AG09319 (cell line): ENCODE data around the gene UBE2J2.
A peak's percentile ranks its signal among the peaks of the same experiment; 100 is the strongest.

Source experiments
- DNase-seq: peaks from one replicate; pipeline ENCODE4 v3.0.0-alpha.2; 2010; ENCODE audit warnings: low read depth; ENCODE audit errors: extremely low read depth
- TF ChIP-seq, protein P1 (sequence below): IDR thresholded peaks from 2 replicates; pipeline ENCODE4 v1.5.1; 2011; ENCODE audit warnings: low read depth, mild to moderate bottlenecking, inconsistent platforms, low read length, moderate library complexity

The UBE2J2 gene

DNA sequence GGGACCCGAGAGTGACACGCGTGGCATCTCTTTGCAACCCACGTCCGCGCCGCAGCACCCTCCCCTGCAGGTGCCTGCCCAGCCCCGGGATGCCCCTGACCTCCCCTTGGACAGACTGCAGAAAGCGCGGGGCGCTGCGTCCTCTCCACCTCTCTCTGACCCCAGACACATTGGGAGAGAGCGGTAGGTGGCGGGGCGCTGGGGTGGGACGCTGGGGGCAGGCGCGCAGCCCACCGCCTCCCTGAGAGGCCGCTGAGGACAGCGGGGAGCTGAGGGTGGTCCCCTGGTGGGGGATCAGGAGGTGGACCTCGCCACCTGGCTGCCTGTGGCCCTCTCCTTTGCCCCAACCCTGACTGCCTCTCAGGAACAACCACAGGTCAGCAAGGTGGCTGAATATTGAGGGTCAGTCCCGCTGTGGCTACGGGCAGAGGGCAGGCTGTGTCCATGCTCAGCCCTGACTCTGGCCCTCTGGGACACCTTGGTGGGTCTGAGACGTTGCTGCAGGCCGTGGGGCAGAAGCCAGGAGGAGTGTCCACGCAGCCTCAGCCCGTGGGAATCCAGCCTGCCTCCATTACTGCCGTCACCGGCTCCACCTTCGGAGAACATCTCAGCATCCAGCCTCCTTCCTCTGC is 761 bp upstream of the UBE2J2 start:
- TF ChIP-seq, protein P1, sequence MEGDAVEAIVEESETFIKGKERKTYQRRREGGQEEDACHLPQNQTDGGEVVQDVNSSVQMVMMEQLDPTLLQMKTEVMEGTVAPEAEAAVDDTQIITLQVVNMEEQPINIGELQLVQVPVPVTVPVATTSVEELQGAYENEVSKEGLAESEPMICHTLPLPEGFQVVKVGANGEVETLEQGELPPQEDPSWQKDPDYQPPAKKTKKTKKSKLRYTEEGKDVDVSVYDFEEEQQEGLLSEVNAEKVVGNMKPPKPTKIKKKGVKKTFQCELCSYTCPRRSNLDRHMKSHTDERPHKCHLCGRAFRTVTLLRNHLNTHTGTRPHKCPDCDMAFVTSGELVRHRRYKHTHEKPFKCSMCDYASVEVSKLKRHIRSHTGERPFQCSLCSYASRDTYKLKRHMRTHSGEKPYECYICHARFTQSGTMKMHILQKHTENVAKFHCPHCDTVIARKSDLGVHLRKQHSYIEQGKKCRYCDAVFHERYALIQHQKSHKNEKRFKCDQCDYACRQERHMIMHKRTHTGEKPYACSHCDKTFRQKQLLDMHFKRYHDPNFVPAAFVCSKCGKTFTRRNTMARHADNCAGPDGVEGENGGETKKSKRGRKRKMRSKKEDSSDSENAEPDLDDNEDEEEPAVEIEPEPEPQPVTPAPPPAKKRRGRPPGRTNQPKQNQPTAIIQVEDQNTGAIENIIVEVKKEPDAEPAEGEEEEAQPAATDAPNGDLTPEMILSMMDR: no peak
- no peak for DNase-seq

DNA sequence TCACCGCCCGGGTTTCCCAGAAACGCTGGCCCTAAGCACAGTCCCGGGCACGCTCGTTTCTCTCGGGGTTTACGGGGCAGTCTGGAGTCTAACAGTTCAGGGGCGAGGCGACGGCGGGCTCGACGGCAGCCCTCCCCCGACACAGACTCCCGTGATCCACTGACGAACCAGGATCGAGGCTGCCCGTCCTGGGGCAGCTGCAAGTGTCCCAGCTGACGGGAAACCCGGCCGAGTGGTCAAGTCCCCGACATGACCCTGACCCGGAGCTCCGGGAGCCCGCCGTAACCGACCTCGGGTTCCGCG is 494 bp downstream of the UBE2J2 start:
- TF ChIP-seq, protein P1: no peak

DNA sequence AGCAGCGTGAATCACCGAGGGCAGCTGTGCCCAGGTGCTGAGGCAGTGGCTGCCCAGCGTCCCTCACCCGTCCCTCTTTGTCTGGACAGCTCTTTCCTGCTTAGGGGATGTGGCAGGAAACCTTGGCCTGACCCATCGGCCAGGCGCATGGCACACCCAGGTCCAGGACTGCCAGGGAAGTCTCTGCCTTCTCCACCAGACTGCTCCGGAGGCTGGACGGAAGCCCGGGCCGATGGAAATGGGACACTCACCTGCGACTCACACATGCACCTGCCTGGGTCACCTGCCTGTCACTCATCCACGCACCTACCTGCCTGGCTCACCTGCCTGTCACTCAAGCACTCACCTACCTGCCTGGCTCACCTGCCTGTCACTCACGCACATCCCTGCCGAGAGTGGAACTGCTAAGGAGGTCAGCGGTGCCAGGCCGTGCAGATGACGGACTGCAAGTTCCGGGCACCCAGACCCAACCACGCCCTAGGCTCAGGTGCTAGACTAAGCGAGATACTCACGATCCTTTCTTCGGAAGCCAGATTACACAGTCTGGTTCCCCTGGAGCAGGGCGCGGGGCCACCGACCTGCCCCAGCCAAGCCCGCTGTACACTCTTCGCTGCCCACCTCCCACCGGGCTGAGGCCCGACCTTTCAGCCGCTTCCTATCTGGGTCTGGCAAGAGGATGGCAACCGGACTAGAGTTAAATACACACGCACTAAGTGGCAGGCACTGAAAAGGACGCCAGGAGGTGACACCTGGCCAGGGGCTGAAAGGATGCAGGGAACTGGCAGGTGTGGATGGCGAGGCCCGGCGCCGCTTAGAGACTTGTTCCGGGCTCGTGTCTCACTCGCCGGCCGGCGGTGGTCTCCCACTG is 1.1 kb downstream of the UBE2J2 start:
- DNase-seq: no peak
- TF ChIP-seq, protein P1: no peak

More for the DNA sequence above, 494 bp downstream of the UBE2J2 start:
- no peak for DNase-seq

DNA sequence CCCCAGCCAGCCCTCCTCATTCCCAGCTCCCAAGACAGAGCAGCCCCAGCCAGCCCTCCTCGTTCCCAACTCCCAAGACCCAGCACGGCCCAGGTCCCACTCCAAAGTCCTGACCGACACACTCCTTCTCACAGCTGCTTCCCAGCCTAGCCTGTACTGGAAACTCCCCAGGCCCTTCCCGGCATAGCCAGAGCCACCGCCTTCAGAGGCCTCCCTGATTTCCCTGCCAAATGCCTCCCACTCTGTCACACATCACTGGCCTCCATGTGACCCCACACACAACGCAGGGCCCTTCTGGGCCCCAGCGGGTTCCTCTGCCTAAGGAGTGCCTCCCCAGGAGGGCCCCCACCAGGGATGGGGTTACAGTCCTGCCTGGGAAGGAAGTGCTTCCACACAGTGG is 2.8 kb downstream of the UBE2J2 start:
- TF ChIP-seq, protein P1: no peak
- DNase-seq: peak; percentile 35

DNA sequence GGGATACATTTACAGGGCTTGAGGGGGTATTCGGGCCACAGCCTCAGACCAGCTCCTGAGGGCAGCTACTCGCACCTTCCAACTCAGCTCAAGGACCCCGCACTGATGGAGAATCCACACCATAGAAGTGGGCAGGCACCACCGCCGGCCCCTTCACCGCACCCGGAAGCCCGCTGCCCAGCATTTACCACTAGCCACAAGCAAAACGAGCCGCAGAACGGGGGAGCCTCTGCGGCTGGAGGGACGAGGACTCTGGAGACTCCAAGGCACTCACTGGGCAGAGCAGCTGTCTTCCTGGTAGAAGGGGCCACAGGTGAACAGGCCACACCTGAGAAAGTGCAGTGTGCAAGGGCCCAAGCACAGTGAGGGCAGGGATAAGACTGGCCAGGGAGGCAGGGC is 5.4 kb downstream of the UBE2J2 start:
- TF ChIP-seq, protein P1: no peak
- no peak for DNase-seq

DNA sequence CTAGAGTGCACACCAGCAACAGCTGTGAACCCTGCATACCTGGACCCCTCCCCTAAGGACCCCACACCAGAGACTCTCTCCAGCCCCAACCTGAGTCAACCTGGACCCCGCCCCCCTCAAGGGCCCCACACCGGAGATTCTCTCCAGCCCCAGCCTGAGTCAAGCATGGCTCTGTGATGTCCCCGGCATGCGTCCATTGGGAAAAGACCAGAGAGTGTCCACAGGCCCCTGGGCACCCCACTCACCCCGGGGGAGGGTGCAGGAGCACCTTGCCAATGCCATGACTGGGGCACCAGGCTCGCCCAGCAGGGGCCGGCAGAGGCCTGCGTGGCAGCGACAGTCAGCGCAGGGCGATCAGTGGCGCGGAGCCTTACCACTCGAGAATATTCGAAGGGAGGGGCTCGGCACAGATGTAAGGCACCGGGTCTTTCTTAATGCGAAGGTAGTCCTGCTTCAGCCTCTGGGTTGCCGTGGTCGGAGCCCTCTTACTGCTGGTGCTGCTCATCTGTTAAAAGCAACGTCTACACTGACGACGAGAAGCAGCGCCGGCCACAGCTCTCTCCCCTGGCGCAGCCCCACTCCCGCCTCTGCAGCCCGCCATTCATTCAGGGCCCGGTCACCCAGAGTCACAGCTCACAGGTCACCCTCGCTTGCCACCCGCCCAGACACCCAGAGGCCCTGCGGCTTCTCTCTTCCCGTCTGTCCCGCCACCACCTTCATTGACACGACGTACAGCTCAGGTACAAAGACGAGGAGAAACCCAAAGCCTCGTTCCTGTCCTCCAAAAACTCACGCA is 6.0 kb downstream of the UBE2J2 start:
- TF ChIP-seq, protein P1: no peak
- no peak for DNase-seq

DNA sequence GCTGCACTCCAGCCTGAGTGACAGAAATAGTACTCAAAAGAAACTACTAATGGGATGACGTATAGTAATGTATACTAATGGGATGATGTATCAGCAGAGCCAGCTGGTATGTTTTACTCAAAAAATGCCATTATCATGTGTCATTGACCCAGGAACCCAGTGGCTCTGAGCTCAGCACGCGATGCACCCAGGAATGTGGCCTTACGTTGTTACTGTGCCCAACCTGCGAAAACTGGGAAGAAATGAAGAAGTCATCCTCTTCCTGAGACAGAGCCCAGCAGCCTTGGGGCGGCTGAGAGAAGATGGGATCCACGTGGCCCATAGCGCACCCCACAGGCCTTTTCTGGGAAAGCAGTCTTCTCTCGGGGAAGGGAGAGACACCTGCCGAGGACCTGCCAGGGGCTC is 8.8 kb downstream of the UBE2J2 start:
- TF ChIP-seq, protein P1: peak; percentile 58
- DNase-seq: peak; percentile 88
